Right renal cortex interstitium (tissue), 3 donors: ENCODE data around the gene PANK4. TPM values are rescaled to one million over a fixed set of nuclear protein-coding genes. Genes with fewer than 3 reads are reported as not detected.

ENCODE experiments used
- DNase-seq, 3 donors: peaks; one replicate each; pipeline ENCODE4 v3.0.0-alpha.2; 2013; ENCODE audit warnings: low read depth in 3 of 3, low spot score in 2 of 3
- polyA plus RNA-seq, 3 donors: library from polyadenylated mRNA; unstranded; fragments of 120-200 nt; gene quantifications; one replicate each; pipeline ENCODE4 v1.2.1, GENCODE V29; 2013; ENCODE audit not compliant: insufficient read length in 3 of 3

PANK4 gene
- polyA plus RNA-seq, 3 donors, result 25.3 to 26.8 (median 26.6) TPM

GRCh38 chr1:2501041-2501819 is 25.2 kb downstream of the PANK4 start:
- no peak for DNase-seq

- no peak for DNase-seq
Observed at GRCh38 chr1:2499986-2500596, 26.3 kb downstream of the PANK4 start.

GRCh38 chr1:2499260-2499659 is 27.1 kb downstream of the PANK4 start:
- DNase-seq, result no peak

- no peak for DNase-seq
Observed at GRCh38 chr1:2498648-2499047, 27.7 kb downstream of the PANK4 start.

- no peak for DNase-seq
Observed at GRCh38 chr1:2497891-2498290, 28.5 kb downstream of the PANK4 start.

GRCh38 chr1:2496746-2497145 is 29.6 kb downstream of the PANK4 start:
- DNase-seq, result no peak

GRCh38 chr1:2496087-2496622 is 30.2 kb downstream of the PANK4 start:
- DNase-seq, result no peak

- DNase-seq, result no peak
Observed at GRCh38 chr1:2495546-2495945, 30.9 kb downstream of the PANK4 start.

- DNase-seq, result no peak
Observed at GRCh38 chr1:2495026-2495425, 31.4 kb downstream of the PANK4 start.

- no peak for DNase-seq
Observed at GRCh38 chr1:2494323-2494693, 32.1 kb downstream of the PANK4 start.

- no peak for DNase-seq
Observed at GRCh38 chr1:2493691-2494322, 32.6 kb downstream of the PANK4 start.

GRCh38 chr1:2493218-2493617 is 33.2 kb downstream of the PANK4 start:
- no peak for DNase-seq

- DNase-seq, result no peak
Observed at GRCh38 chr1:2492091-2492490, 34.3 kb downstream of the PANK4 start.

GRCh38 chr1:2489615-2490014 is 36.8 kb downstream of the PANK4 start:
- DNase-seq, result no peak

- no peak for DNase-seq
Observed at GRCh38 chr1:2488688-2489087, 37.7 kb downstream of the PANK4 start.

GRCh38 chr1:2486558-2486957 is 39.8 kb downstream of the PANK4 start:
- no peak for DNase-seq

- no peak for DNase-seq
Observed at GRCh38 chr1:2486041-2486440, 40.4 kb downstream of the PANK4 start.

GRCh38 chr1:2483970-2484369 is 42.4 kb downstream of the PANK4 start:
- no peak for DNase-seq

GRCh38 chr1:2483026-2483425 is 43.4 kb downstream of the PANK4 start:
- DNase-seq, result no peak

GRCh38 chr1:2482588-2482987 is 43.8 kb downstream of the PANK4 start:
- no peak for DNase-seq

- DNase-seq, result no peak
Observed at GRCh38 chr1:2481885-2482284, 44.5 kb downstream of the PANK4 start.

GRCh38 chr1:2480986-2481364 is 45.4 kb downstream of the PANK4 start:
- DNase-seq, result peak in 1 of 3 donors; percentile 55
